ENCODE results near the gene ACOT13.
"Not testable (repeated sequence)": the region's sequence is repeated elsewhere in the genome, so short reads cannot be mapped to it uniquely, and the experiment has no call there.

ACOT13 gene

DNA sequence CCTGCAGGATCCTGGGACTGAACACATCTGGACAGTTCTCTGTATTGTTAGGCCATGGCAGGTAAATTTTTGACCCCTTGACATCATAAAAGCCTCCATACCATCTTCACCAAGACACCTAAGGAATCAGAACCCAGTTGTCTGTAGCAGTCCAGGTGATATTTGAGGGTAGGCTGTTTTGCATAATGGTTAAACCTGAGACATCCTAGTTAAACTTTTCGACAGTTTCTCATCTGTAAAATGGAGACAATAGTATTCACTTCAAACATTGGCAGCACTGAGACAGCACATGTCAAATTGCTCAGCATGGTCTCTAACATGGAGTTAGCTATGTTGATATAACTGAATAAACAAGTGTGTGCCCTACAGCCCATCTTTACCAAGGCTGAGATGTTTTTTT is 27.3 kb downstream of the ACOT13 start:
- Histone ChIP-seq H3K14ac (ENCODE audit: low read length) (no peak overlapping the region), H3K79me2 (ENCODE audit: control insufficient read depth, insufficient read depth, low read length, poor library complexity) (no peaks in the 10 kb centered on the region), H3K23ac (ENCODE audit: low read length) (no peak overlapping the region), H2AK5ac (ENCODE audit: low read length) (no peak overlapping the region), H3K27me3 (ENCODE audit: insufficient read depth, low read length) (no peaks in the 10 kb centered on the region), H2BK5ac (ENCODE audit: low read depth, low read length, poor library complexity) (no peak overlapping the region), H4K91ac (ENCODE audit: low read depth, low read length) (no peak overlapping the region), H2AFZ (ENCODE audit: insufficient read depth, low read length, poor library complexity) (no peak overlapping the region), H4K12ac (ENCODE audit: low read depth, low read length) (no peak overlapping the region), H3K18ac (ENCODE audit: low read length) (no peak overlapping the region), H3K36me3 (ENCODE audit: control insufficient read depth in 1 of 2, insufficient read depth in 2 of 2, low read length in 2 of 2) (no peaks in the 10 kb centered on the region), H3K4me1 (ENCODE audit: control insufficient read depth in 1 of 2, insufficient read depth in 2 of 2, low read length in 2 of 2) (no peaks in the 10 kb centered on the region), H4K8ac (ENCODE audit: low read depth, low read length) (no peak overlapping the region), H2BK120ac (ENCODE audit: insufficient read depth, low read length, poor library complexity) (no peak overlapping the region), H3K9me3 (ENCODE audit: insufficient read depth, low read depth, low read length) (no peaks in the 10 kb centered on the region), H3K4me3 (ENCODE audit: low read depth, low read length) (no peak overlapping the region), H3K4me2 (ENCODE audit: low read length) (no peak overlapping the region), H3K79me1 (ENCODE audit: low read length) (no peaks in the 10 kb centered on the region), H3K4ac (ENCODE audit: low read depth, low read length) (no peak overlapping the region), H3K27ac (ENCODE audit: low read depth, low read length) (no peak overlapping the region), H2BK12ac (ENCODE audit: low read length) (no peak overlapping the region), H3K9ac (ENCODE audit: low read length) (no peak overlapping the region)
- no CpG with 5 or more reads among the region's 1 CpG for WGBS (ENCODE audit: extremely low coverage, insufficient coverage, insufficient read length)
- no peak for DNase-seq

DNA sequence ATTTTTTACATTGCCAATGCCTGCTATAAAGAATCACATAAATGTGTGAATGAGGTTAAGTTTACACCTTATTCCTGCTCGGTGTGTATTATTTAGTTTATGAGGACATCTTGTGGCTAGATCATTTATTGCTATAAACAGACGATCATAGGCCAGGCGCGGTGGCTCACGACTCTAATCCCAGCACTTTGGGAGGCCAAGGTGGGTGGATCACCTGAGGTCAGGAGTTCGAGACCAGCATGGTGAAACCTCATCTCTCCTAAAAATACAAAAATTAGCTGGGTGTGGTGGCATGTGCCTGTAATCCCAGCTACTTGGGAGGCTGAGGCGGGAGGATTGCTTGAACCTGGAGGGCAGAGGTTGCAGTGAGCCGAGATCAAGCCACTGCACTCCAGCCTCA is 28.8 kb downstream of the ACOT13 start:
- H2BK5ac ChIP-seq (ENCODE audit: low read depth, low read length, poor library complexity); H3K36me3 ChIP-seq (ENCODE audit: control insufficient read depth in 1 of 2, insufficient read depth in 2 of 2, low read length in 2 of 2); H3K79me2 ChIP-seq (ENCODE audit: control insufficient read depth, insufficient read depth, low read length, poor library complexity); H3K79me1 ChIP-seq (ENCODE audit: low read length); H4K8ac ChIP-seq (ENCODE audit: low read depth, low read length); H3K9me3 ChIP-seq (ENCODE audit: insufficient read depth, low read depth, low read length); H3K4ac ChIP-seq (ENCODE audit: low read depth, low read length); H3K9ac ChIP-seq (ENCODE audit: low read length); H3K27ac ChIP-seq (ENCODE audit: low read depth, low read length); H3K4me3 ChIP-seq (ENCODE audit: low read depth, low read length); H2BK120ac ChIP-seq (ENCODE audit: insufficient read depth, low read length, poor library complexity); H2AK5ac ChIP-seq (ENCODE audit: low read length); H3K14ac ChIP-seq (ENCODE audit: low read length); H2AFZ ChIP-seq (ENCODE audit: insufficient read depth, low read length, poor library complexity); H2BK12ac ChIP-seq (ENCODE audit: low read length); H4K91ac ChIP-seq (ENCODE audit: low read depth, low read length); H3K4me1 ChIP-seq (ENCODE audit: control insufficient read depth in 1 of 2, insufficient read depth in 2 of 2, low read length in 2 of 2); H3K4me2 ChIP-seq (ENCODE audit: low read length); H4K12ac ChIP-seq (ENCODE audit: low read depth, low read length); H3K18ac ChIP-seq (ENCODE audit: low read length); H3K27me3 ChIP-seq (ENCODE audit: insufficient read depth, low read length); H3K23ac ChIP-seq (ENCODE audit: low read length): not testable (repeated sequence)
- no CpG with 5 or more reads among the region's 8 CpGs for WGBS (ENCODE audit: extremely low coverage, insufficient coverage, insufficient read length)
- DNase-seq, result peak in 1 of 2 donors; percentile 72

- no peak overlapping the region for H3K27ac ChIP-seq (ENCODE audit: low read depth, low read length)
- no peak for DNase-seq
- H3K14ac ChIP-seq (ENCODE audit: low read length), result no peak overlapping the region
- no peak overlapping the region for H2BK5ac ChIP-seq (ENCODE audit: low read depth, low read length, poor library complexity)
- no peak overlapping the region for H2BK120ac ChIP-seq (ENCODE audit: insufficient read depth, low read length, poor library complexity)
- no peaks in the 10 kb centered on the region for H3K9me3 ChIP-seq (ENCODE audit: insufficient read depth, low read depth, low read length)
- no peak overlapping the region for H4K91ac ChIP-seq (ENCODE audit: low read depth, low read length)
- H3K79me1 ChIP-seq (ENCODE audit: low read length), result no peaks in the 10 kb centered on the region
- no peak overlapping the region for H2BK12ac ChIP-seq (ENCODE audit: low read length)
- H3K79me2 ChIP-seq (ENCODE audit: control insufficient read depth, insufficient read depth, low read length, poor library complexity), result no peaks in the 10 kb centered on the region
- no CpG with 5 or more reads among the region's 2 CpGs for WGBS (ENCODE audit: extremely low coverage, insufficient coverage, insufficient read length)
- no peak overlapping the region for H3K23ac ChIP-seq (ENCODE audit: low read length)
- no peak overlapping the region for H4K12ac ChIP-seq (ENCODE audit: low read depth, low read length)
- no peak overlapping the region for H3K4ac ChIP-seq (ENCODE audit: low read depth, low read length)
- no peak overlapping the region for H4K8ac ChIP-seq (ENCODE audit: low read depth, low read length)
- no peak overlapping the region for H3K18ac ChIP-seq (ENCODE audit: low read length)
- no peaks in the 10 kb centered on the region for H3K27me3 ChIP-seq (ENCODE audit: insufficient read depth, low read length)
- no peak overlapping the region for H3K4me3 ChIP-seq (ENCODE audit: low read depth, low read length)
- no peak overlapping the region for H2AK5ac ChIP-seq (ENCODE audit: low read length)
- H3K4me2 ChIP-seq (ENCODE audit: low read length), result no peak overlapping the region
- H3K4me1 ChIP-seq (ENCODE audit: control insufficient read depth in 1 of 2, insufficient read depth in 2 of 2, low read length in 2 of 2), result no peaks in the 10 kb centered on the region
- H3K36me3 ChIP-seq (ENCODE audit: control insufficient read depth in 1 of 2, insufficient read depth in 2 of 2, low read length in 2 of 2), result no peaks in the 10 kb centered on the region
- no peak overlapping the region for H2AFZ ChIP-seq (ENCODE audit: insufficient read depth, low read length, poor library complexity)
- H3K9ac ChIP-seq (ENCODE audit: low read length), result no peak overlapping the region
Observed at GRCh38 chr6:24696097-24696496, 29.2 kb downstream of the ACOT13 start.

- H3K14ac ChIP-seq (ENCODE audit: low read length), result no peak overlapping the region
- no peak overlapping the region for H3K4ac ChIP-seq (ENCODE audit: low read depth, low read length)
- H3K36me3 ChIP-seq (ENCODE audit: control insufficient read depth in 1 of 2, insufficient read depth in 2 of 2, low read length in 2 of 2), result peaks cover 5 to 7% of the 10 kb centered on the region in 2 experiments
- H3K18ac ChIP-seq (ENCODE audit: low read length), result no peak overlapping the region
- no peak overlapping the region for H2BK5ac ChIP-seq (ENCODE audit: low read depth, low read length, poor library complexity)
- H3K9ac ChIP-seq (ENCODE audit: low read length), result no peak overlapping the region
- no peaks in the 10 kb centered on the region for H3K4me1 ChIP-seq (ENCODE audit: control insufficient read depth in 1 of 2, insufficient read depth in 2 of 2, low read length in 2 of 2)
- no peak overlapping the region for H2AFZ ChIP-seq (ENCODE audit: insufficient read depth, low read length, poor library complexity)
- no peak overlapping the region for H3K4me3 ChIP-seq (ENCODE audit: low read depth, low read length)
- H4K12ac ChIP-seq (ENCODE audit: low read depth, low read length), result no peak overlapping the region
- no peaks in the 10 kb centered on the region for H3K79me2 ChIP-seq (ENCODE audit: control insufficient read depth, insufficient read depth, low read length, poor library complexity)
- H3K23ac ChIP-seq (ENCODE audit: low read length), result no peak overlapping the region
- no peak overlapping the region for H2AK5ac ChIP-seq (ENCODE audit: low read length)
- H2BK12ac ChIP-seq (ENCODE audit: low read length), result no peak overlapping the region
- no peak overlapping the region for H2BK120ac ChIP-seq (ENCODE audit: insufficient read depth, low read length, poor library complexity)
- H3K79me1 ChIP-seq (ENCODE audit: low read length), result no peaks in the 10 kb centered on the region
- no CpG with 5 or more reads among the region's 3 CpGs for WGBS (ENCODE audit: extremely low coverage, insufficient coverage, insufficient read length)
- no peak for DNase-seq
- no peaks in the 10 kb centered on the region for H3K9me3 ChIP-seq (ENCODE audit: insufficient read depth, low read depth, low read length)
- H4K91ac ChIP-seq (ENCODE audit: low read depth, low read length), result no peak overlapping the region
- no peaks in the 10 kb centered on the region for H3K27me3 ChIP-seq (ENCODE audit: insufficient read depth, low read length)
- H4K8ac ChIP-seq (ENCODE audit: low read depth, low read length), result no peak overlapping the region
- no peak overlapping the region for H3K4me2 ChIP-seq (ENCODE audit: low read length)
- no peak overlapping the region for H3K27ac ChIP-seq (ENCODE audit: low read depth, low read length)
Observed at GRCh38 chr6:24699521-24700359, 32.9 kb downstream of the ACOT13 start.

Measured in trophoblast cell (in vitro differentiated cells and primary cell).